ENCODE measurements around the gene VWA7.

GRCh38 chr6:31739639-31740396 lies 37.3 kb downstream of the VWA7 start, which contains the start of gene MSH5:
- TF ChIP-seq REST (tag by site-specific recombination; IDR thresholded peaks at IDR 0.05) (no peak), ZBTB11 (tag by site-specific recombination; conservative IDR thresholded peaks at IDR 0.05; ENCODE audit: low read depth) (no peak), ZNF37A (tag by site-specific recombination; IDR thresholded peaks at IDR 0.05) (no peak), ZNF624 (tag by site-specific recombination; IDR thresholded peaks at IDR 0.05) (no peak), ZSCAN30 (tag by site-specific recombination; IDR thresholded peaks at IDR 0.05) (peak; percentile 72), ZNF169 (tag by site-specific recombination; IDR thresholded peaks at IDR 0.05) (no peak), CTCF (tag by site-specific recombination; IDR thresholded peaks at IDR 0.05) (no peak), REPIN1 (tag by site-specific recombination; IDR thresholded peaks at IDR 0.05; ENCODE audit: low read depth) (no peak), ZBTB1 (tag by site-specific recombination; IDR thresholded peaks at IDR 0.05) (no peak)
